SK-N-SH (cell line): ENCODE data around the gene GHRHR. TPM values are rescaled to one million over a fixed set of nuclear protein-coding genes. Genes with fewer than 3 reads are reported as not detected.

ENCODE experiments used
- CTCF ChIA-PET: fragments of 300-600, 350-600 bp; formaldehyde crosslinking; extraction: SDS; loops from one replicate; lab custom pipeline; 2021; lab: Yijun Ruan, JAX
- POLR2A ChIA-PET: fragments of 350-600 bp; sonication (Branson Sonifier 250); formaldehyde crosslinking; extraction: SDS; loops from one replicate; lab custom pipeline; 2020; ENCODE audit warnings: antibody characterized with exemption, inconsistent platforms; lab: Yijun Ruan, JAX
- DNase-seq: peaks from one replicate; pipeline ENCODE4 v3.0.0; 2012
- H2AFZ ChIP-seq: fragments of 200-600 bp; sonication (generic); 2 replicates; pipeline ENCODE4 v1.8.1; 2016; ENCODE audit warnings: antibody characterized with exemption, mild to moderate bottlenecking, low read depth
- H3F3A ChIP-seq: fragments of 200-600 bp; sonication (generic); replicated peaks from 2 replicates; pipeline ENCODE3; 2016; ENCODE audit warnings: antibody characterized with exemption, mild to moderate bottlenecking; ENCODE audit not compliant: insufficient read depth
- H3K27ac ChIP-seq, 2 experiments: fragments of 200-500 bp in 1 of 2; fragments of 200-600 bp in 1 of 2; sonication (Bioruptor generic) in 1 of 2; sonication (generic), shearing (Covaris generic) in 1 of 2; 2 replicates each; pipeline versions ENCODE4 v1.5.1 to v1.6.1; 2014 to 2016; ENCODE audit warnings: low read depth in 2 of 2, inconsistent platforms in 1 of 2, low read length in 1 of 2, mild to moderate bottlenecking in 1 of 2, mixed read lengths in 1 of 2
- H3K27me3 ChIP-seq: fragments of 200-600 bp; sonication (generic), shearing (Covaris generic); 2 replicates; pipeline ENCODE4 v1.6.1; 2016; ENCODE audit warnings: mixed run types; ENCODE audit not compliant: insufficient read depth
- H3K36me3 ChIP-seq, 2 experiments: fragments of 200-500 bp in 1 of 2; fragments of 200-600 bp in 1 of 2; sonication (Bioruptor generic) in 1 of 2; sonication (generic) in 1 of 2; replicated peaks in 1 of 2; 2 replicates each; pipeline versions ENCODE3 to v1.5.1; 2014 to 2016; ENCODE audit warnings: low read length in 1 of 2, mild to moderate bottlenecking in 1 of 2; ENCODE audit not compliant: insufficient read depth in 2 of 2, control insufficient read depth in 1 of 2
- H3K4me1 ChIP-seq, 2 experiments: fragments of 200-500 bp in 1 of 2; fragments of 200-600 bp in 1 of 2; sonication (Bioruptor generic) in 1 of 2; sonication (generic), shearing (Covaris generic) in 1 of 2; 2 replicates each; pipeline versions ENCODE4 v1.5.1 to v1.6.1; 2014 to 2016; ENCODE audit warnings: low read depth in 1 of 2, low read length in 1 of 2, mixed run types in 1 of 2; ENCODE audit not compliant: insufficient read depth in 2 of 2, control insufficient read depth in 1 of 2
- H3K4me2 ChIP-seq: fragments of 200-600 bp; sonication (generic), shearing (Covaris generic); 2 replicates; pipeline ENCODE4 v1.6.1; 2017; ENCODE audit warnings: mixed run types
- H3K4me3 ChIP-seq, 2 experiments: fragments of 200-500 bp in 1 of 2; fragments of 200-600 bp in 1 of 2; sonication (Bioruptor generic) in 1 of 2; sonication (generic), shearing (Covaris generic) in 1 of 2; 2 replicates each; pipeline versions ENCODE4 v1.5.1 to v1.8.1; 2014 to 2016; ENCODE audit warnings: low read depth in 2 of 2, inconsistent platforms in 1 of 2, low read length in 1 of 2, mild to moderate bottlenecking in 1 of 2, mixed read lengths in 1 of 2, moderate library complexity in 1 of 2
- H3K79me2 ChIP-seq: fragments of 200-600 bp; sonication (generic); 2 replicates; pipeline ENCODE4 v1.8.1; 2017; ENCODE audit warnings: mild to moderate bottlenecking; ENCODE audit not compliant: insufficient read depth
- H3K9ac ChIP-seq: fragments of 200-600 bp; sonication (generic); 2 replicates; pipeline ENCODE4 v1.6.1; 2017; ENCODE audit warnings: mixed run types
- H3K9me2 ChIP-seq: fragments of 200-600 bp; sonication (generic); 2 replicates; pipeline ENCODE4 v1.6.1; 2017; ENCODE audit warnings: mixed run types
- H3K9me3 ChIP-seq: fragments of 200-600 bp; sonication (generic); 2 replicates; pipeline ENCODE4 v1.6.1; 2017; ENCODE audit warnings: mixed run types, mild to moderate bottlenecking, moderate library complexity
- H4K20me1 ChIP-seq: fragments of 200-600 bp; sonication (generic); 2 replicates; pipeline ENCODE4 v1.6.1; 2017; ENCODE audit warnings: mild to moderate bottlenecking, mixed run types; ENCODE audit not compliant: insufficient read depth
- CHD2 ChIP-seq: fragments of 150-350 bp; IDR thresholded peaks from 2 replicates; pipeline ENCODE4 v1.6.1; 2018; ENCODE audit warnings: low read length; ENCODE audit not compliant: partially characterized antibody
- EP300 ChIP-seq, 2 experiments: IDR thresholded peaks; 2 replicates each; pipeline versions ENCODE4 v1.4.0 to v1.6.1; 2012; ENCODE audit warnings: borderline replicate concordance in 1 of 2, low read depth in 1 of 2, low read length in 1 of 2
- EZH2phosphoT487 ChIP-seq: fragments of 200-600 bp; sonication (generic); IDR thresholded peaks from 2 replicates; pipeline ENCODE4 v1.6.1; 2017; ENCODE audit warnings: low read depth, mixed run types, mild to moderate bottlenecking, antibody characterized with exemption, moderate library complexity, borderline replicate concordance
- FOSL2 ChIP-seq: IDR thresholded peaks from 2 replicates; pipeline ENCODE4 v1.4.0; 2012; ENCODE audit warnings: low read depth, mild to moderate bottlenecking, moderate library complexity, borderline replicate concordance
- FOXJ3 ChIP-seq: sonication (generic); formaldehyde crosslinking; IDR thresholded peaks from 2 replicates; pipeline ENCODE4 v1.5.1; 2020; ENCODE audit warnings: mild to moderate bottlenecking, missing genetic modification reagents
- FOXM1 ChIP-seq: IDR thresholded peaks from 2 replicates; pipeline ENCODE4 v1.4.0; 2012; ENCODE audit warnings: low read depth, mild to moderate bottlenecking
- GABPA ChIP-seq: IDR thresholded peaks from 2 replicates; pipeline ENCODE4 v1.4.0; 2012; ENCODE audit warnings: low read depth, mild to moderate bottlenecking
- GATA2 ChIP-seq: sonication (generic); formaldehyde crosslinking; IDR thresholded peaks from 2 replicates; pipeline ENCODE4 v1.5.0; 2020; ENCODE audit warnings: mild to moderate bottlenecking, missing genetic modification reagents
- MXI1 ChIP-seq: IDR thresholded peaks from 2 replicates; pipeline ENCODE4 v1.6.1; 2012; ENCODE audit warnings: mild to moderate bottlenecking, low read depth, low read length, improper control_type of control experiment
- NRF1 ChIP-seq: IDR thresholded peaks from 2 replicates; pipeline ENCODE4 v1.6.1; 2012; ENCODE audit warnings: low read depth, mild to moderate bottlenecking, low read length
- RAD21 ChIP-seq: IDR thresholded peaks from 2 replicates; pipeline ENCODE4 v1.6.1; 2012; ENCODE audit warnings: mild to moderate bottlenecking, low read length
- RCOR1 ChIP-seq: fragments of 150-350 bp; IDR thresholded peaks from 2 replicates; pipeline ENCODE4 v1.6.1; 2017; ENCODE audit warnings: antibody characterized with exemption, low read length
- REST ChIP-seq: IDR thresholded peaks from 2 replicates; pipeline ENCODE4 v1.6.1; 2012; ENCODE audit warnings: mild to moderate bottlenecking, low read depth, low read length, moderate library complexity
- RFX5 ChIP-seq: IDR thresholded peaks from 2 replicates; pipeline ENCODE4 v1.6.1; 2012; ENCODE audit warnings: mild to moderate bottlenecking, improper control_type of control experiment, low read length
- SIN3A ChIP-seq: IDR thresholded peaks from 2 replicates; pipeline ENCODE4 v1.6.1; 2012; ENCODE audit warnings: low read depth, mild to moderate bottlenecking, low read length, moderate library complexity, borderline replicate concordance
- SMC3 ChIP-seq: IDR thresholded peaks from 2 replicates; pipeline ENCODE4 v1.6.1; 2012; ENCODE audit warnings: low read depth, low read length, improper control_type of control experiment
- TAF1 ChIP-seq: IDR thresholded peaks from 2 replicates; pipeline ENCODE4 v1.6.1; 2012; ENCODE audit warnings: low read depth, mild to moderate bottlenecking, low read length, moderate library complexity, borderline replicate concordance
- TCF12 ChIP-seq: IDR thresholded peaks from 2 replicates; pipeline ENCODE4 v1.4.0; 2012
- USF2 ChIP-seq: fragments of 150-350 bp; IDR thresholded peaks from 2 replicates; pipeline ENCODE4 v1.6.1; 2017; ENCODE audit warnings: antibody characterized with exemption, low read length, low read depth, borderline replicate concordance
- ZBTB33 ChIP-seq: IDR thresholded peaks from 2 replicates; pipeline ENCODE4 v1.4.0; 2012; ENCODE audit warnings: low read depth, borderline replicate concordance
- WGBS: methylation state at CpG from one replicate; pipeline ENCODE4 v1.1.6; 2017; ENCODE audit warnings: low lambda C conversion rate; 5-methylcytosine and 5-hydroxymethylcytosine counted together
- polyA plus RNA-seq, 3 experiments: library from polyadenylated mRNA; depleted of rRNA; stranded (reverse); fragments of >200 nt; gene quantifications; 2 replicates each; pipeline ENCODE4 v1.2.3, GENCODE V29; 2012
- TF ChIP-seq, protein P1 (sequence below): IDR thresholded peaks from 2 replicates; pipeline ENCODE4 v1.4.0; 2012; ENCODE audit warnings: low read depth

The GHRHR gene
- polyA plus RNA-seq, 1 of the 3 experiments (the other 2 are of a cell fraction), result not detected

GRCh38 chr7:31006857-31007256, 43.1 kb downstream of the GHRHR start:
- ChIA-PET CTCF (interaction anchor here (0.9 to 3.9 kb wide), 4 partner anchors 18 to 133 kb away, joined by 3 to 28 read pairs (median 10); no protein-coding TSS in a partner anchor), POLR2A (no interaction called here)
- no peak overlapping the region for H3K9ac ChIP-seq
- H3K9me2 ChIP-seq, result no peaks in the 10 kb centered on the region
- no peaks in the 10 kb centered on the region for H3K9me3 ChIP-seq
- H3K79me2 ChIP-seq, result no peaks in the 10 kb centered on the region
- no peak for DNase-seq
- H3K4me1 ChIP-seq, result no peaks in the 10 kb centered on the region
- WGBS, result 29% methylated on average over 6 of the region's 6 CpGs
- H3K4me3 ChIP-seq, result no peak overlapping the region
- peaks cover 48% of the 10 kb centered on the region for H3K27me3 ChIP-seq
- H2AFZ ChIP-seq, result no peak overlapping the region
- H4K20me1 ChIP-seq, result no peaks in the 10 kb centered on the region
- TF ChIP-seq EZH2phosphoT487, result no peak
- no peak for TF ChIP-seq EP300 (IDR thresholded peaks at IDR 0.05; ENCODE audit: borderline replicate concordance in 1 of 2, low read depth in 1 of 2, low read length in 1 of 2)
- TF ChIP-seq TAF1, result no peak
- no peak for TF ChIP-seq SIN3A
- TF ChIP-seq RCOR1, result no peak
- TF ChIP-seq TCF12, result no peak
- no peak for TF ChIP-seq MXI1
- TF ChIP-seq FOXM1, result no peak
- TF ChIP-seq, all 33 proteins: peak for 0
- no peak overlapping the region for H3K4me2 ChIP-seq
- no peaks in the 10 kb centered on the region for H3F3A ChIP-seq
- no peaks in the 10 kb centered on the region for H3K36me3 ChIP-seq
- no peak overlapping the region for H3K27ac ChIP-seq

GRCh38 chr7:31007634-31008033, 43.9 kb downstream of the GHRHR start:
- no peaks in the 10 kb centered on the region for H3K4me1 ChIP-seq
- no peak overlapping the region for H2AFZ ChIP-seq
- no peaks in the 10 kb centered on the region for H3F3A ChIP-seq
- no peak for DNase-seq
- no peak overlapping the region for H3K4me3 ChIP-seq
- CTCF ChIA-PET, result interaction anchor here (1.0 to 3.9 kb wide), 3 partner anchors 13 to 114 kb away, joined by 3 to 28 read pairs (median 17); no protein-coding TSS in a partner anchor
- H3K36me3 ChIP-seq, result no peaks in the 10 kb centered on the region
- H3K9ac ChIP-seq, result no peak overlapping the region
- no peak overlapping the region for H3K4me2 ChIP-seq
- no peaks in the 10 kb centered on the region for H3K9me2 ChIP-seq
- H4K20me1 ChIP-seq, result no peaks in the 10 kb centered on the region
- POLR2A ChIA-PET, result no interaction called here
- H3K79me2 ChIP-seq, result no peaks in the 10 kb centered on the region
- H3K9me3 ChIP-seq, result no peaks in the 10 kb centered on the region
- no peak overlapping the region for H3K27ac ChIP-seq
- 21% methylated on average over 5 of the region's 5 CpGs for WGBS
- peaks cover 48% of the 10 kb centered on the region for H3K27me3 ChIP-seq
- TF ChIP-seq ZBTB33 (no peak), GATA2 (CRISPR knock-in tag) (no peak), TCF12 (no peak), FOXJ3 (CRISPR knock-in tag) (no peak), REST (no peak), GABPA (no peak), NRF1 (no peak), TAF1 (no peak), CHD2 (no peak), FOSL2 (no peak), EP300 (IDR thresholded peaks at IDR 0.05; ENCODE audit: borderline replicate concordance in 1 of 2, low read depth in 1 of 2, low read length in 1 of 2) (no peak), FOXM1 (no peak), MXI1 (no peak), RFX5 (no peak), RAD21 (no peak), USF2 (no peak), SMC3 (no peak)
- TF ChIP-seq, protein P1, sequence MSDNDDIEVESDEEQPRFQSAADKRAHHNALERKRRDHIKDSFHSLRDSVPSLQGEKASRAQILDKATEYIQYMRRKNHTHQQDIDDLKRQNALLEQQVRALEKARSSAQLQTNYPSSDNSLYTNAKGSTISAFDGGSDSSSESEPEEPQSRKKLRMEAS, result no peak
